GM23338 (cell line): Measurements from ENCODE around the gene RAMP1.

ENCODE experiments used
- EZH2phosphoT487 ChIP-seq: fragments of 200-600 bp; sonication (generic); IDR thresholded peaks from one replicate; pipeline ENCODE4 v1.8.1; 2018; ENCODE audit warnings: antibody characterized with exemption; ENCODE audit not compliant: unreplicated experiment
- POLR2AphosphoS5 ChIP-seq: IDR thresholded peaks from 2 replicates; pipeline ENCODE4 v1.6.1; 2016; ENCODE audit warnings: antibody characterized with exemption, low read depth
- TF ChIP-seq, protein P1 (sequence below): IDR thresholded peaks from one replicate; pipeline ENCODE4 v1.6.1; 2018; ENCODE audit warnings: antibody characterized with exemption; ENCODE audit not compliant: unreplicated experiment

DNA sequence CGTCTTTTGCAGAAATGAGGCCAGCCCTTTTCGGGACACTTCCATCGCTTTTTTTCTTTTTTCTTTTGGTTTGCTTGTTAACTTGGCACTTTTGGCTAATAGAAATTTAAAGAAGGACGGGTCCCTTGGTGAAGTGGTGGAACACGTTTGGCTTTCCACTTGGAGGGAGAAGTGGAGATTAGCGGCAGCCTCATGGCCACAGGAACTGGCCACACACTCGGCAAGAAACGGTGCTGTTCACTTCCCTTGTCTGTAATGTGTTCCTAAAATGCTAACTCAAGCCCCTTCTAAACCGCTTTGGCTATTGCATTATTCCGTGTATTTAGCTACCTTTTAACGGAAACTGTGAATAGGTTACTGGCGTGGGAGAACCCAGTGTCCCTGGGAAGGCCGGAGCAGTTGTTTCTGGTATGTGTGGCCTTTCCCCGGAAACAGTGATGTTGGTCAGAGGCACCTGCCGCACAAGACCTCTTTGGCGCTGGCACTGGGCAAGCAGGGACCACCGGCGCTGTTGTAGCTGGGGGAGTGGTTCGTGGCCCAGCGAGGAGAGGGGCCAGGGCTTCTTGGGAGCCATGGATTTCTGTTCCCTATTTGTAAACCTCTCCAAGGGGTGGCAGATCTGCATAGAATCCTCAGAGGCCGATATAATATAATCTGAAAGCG lies 981 bp downstream of the RAMP1 start:
- TF ChIP-seq, protein P1, sequence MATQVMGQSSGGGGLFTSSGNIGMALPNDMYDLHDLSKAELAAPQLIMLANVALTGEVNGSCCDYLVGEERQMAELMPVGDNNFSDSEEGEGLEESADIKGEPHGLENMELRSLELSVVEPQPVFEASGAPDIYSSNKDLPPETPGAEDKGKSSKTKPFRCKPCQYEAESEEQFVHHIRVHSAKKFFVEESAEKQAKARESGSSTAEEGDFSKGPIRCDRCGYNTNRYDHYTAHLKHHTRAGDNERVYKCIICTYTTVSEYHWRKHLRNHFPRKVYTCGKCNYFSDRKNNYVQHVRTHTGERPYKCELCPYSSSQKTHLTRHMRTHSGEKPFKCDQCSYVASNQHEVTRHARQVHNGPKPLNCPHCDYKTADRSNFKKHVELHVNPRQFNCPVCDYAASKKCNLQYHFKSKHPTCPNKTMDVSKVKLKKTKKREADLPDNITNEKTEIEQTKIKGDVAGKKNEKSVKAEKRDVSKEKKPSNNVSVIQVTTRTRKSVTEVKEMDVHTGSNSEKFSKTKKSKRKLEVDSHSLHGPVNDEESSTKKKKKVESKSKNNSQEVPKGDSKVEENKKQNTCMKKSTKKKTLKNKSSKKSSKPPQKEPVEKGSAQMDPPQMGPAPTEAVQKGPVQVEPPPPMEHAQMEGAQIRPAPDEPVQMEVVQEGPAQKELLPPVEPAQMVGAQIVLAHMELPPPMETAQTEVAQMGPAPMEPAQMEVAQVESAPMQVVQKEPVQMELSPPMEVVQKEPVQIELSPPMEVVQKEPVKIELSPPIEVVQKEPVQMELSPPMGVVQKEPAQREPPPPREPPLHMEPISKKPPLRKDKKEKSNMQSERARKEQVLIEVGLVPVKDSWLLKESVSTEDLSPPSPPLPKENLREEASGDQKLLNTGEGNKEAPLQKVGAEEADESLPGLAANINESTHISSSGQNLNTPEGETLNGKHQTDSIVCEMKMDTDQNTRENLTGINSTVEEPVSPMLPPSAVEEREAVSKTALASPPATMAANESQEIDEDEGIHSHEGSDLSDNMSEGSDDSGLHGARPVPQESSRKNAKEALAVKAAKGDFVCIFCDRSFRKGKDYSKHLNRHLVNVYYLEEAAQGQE = no peak
- TF ChIP-seq EZH2phosphoT487 (no peak), POLR2AphosphoS5 (no peak)
